ENCODE results near the gene ZNF319. TPM values are rescaled to one million over a fixed set of nuclear protein-coding genes. Genes with fewer than 3 reads are reported as not detected.
"Not testable (repeated sequence)": the region's sequence is repeated elsewhere in the genome, so short reads cannot be mapped to it uniquely, and the experiment has no call there.

Gene ZNF319
- total RNA-seq, 4 donors from 2014 or later = 8.1 to 12.1 (median 8.6) TPM

DNA sequence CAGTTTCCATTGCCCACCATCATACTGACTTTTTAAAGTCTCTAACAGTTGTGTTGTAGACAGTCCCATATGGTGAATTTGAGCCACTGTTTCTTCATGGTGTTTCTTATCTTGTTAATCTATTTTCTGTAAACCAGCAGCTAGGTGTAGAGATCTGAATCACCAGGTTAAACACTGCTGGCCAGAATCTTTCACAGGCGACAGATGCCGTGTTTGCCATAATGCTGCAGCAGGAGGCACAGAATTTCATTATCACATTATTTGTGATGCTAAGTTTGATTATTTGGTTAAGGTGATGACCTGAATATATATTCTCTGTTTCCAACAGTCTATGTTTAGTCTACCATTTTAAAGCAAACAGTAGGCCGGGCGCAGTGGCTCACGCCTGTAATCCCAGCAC is 18.1 kb downstream of the ZNF319 start:
- TF ChIP-seq, protein P1, sequence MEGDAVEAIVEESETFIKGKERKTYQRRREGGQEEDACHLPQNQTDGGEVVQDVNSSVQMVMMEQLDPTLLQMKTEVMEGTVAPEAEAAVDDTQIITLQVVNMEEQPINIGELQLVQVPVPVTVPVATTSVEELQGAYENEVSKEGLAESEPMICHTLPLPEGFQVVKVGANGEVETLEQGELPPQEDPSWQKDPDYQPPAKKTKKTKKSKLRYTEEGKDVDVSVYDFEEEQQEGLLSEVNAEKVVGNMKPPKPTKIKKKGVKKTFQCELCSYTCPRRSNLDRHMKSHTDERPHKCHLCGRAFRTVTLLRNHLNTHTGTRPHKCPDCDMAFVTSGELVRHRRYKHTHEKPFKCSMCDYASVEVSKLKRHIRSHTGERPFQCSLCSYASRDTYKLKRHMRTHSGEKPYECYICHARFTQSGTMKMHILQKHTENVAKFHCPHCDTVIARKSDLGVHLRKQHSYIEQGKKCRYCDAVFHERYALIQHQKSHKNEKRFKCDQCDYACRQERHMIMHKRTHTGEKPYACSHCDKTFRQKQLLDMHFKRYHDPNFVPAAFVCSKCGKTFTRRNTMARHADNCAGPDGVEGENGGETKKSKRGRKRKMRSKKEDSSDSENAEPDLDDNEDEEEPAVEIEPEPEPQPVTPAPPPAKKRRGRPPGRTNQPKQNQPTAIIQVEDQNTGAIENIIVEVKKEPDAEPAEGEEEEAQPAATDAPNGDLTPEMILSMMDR (IDR thresholded peaks at IDR 0.05) = no peak
- TF ChIP-seq POLR2A (IDR thresholded peaks at IDR 0.05) = no peak
- 83 to 85% methylated on average over 5 of the region's 5 CpGs for WGBS, 2 donors
- no peak for DNase-seq (ENCODE audit: low spot score in 2 of 2)
- intact Hi-C loops (cut with DNase I; ENCODE audit: low total_unique reads) = no loop called here
- no peak overlapping the region for H3K4me3 ChIP-seq (ENCODE audit: low read depth, poor library complexity, severe bottlenecking)

DNA sequence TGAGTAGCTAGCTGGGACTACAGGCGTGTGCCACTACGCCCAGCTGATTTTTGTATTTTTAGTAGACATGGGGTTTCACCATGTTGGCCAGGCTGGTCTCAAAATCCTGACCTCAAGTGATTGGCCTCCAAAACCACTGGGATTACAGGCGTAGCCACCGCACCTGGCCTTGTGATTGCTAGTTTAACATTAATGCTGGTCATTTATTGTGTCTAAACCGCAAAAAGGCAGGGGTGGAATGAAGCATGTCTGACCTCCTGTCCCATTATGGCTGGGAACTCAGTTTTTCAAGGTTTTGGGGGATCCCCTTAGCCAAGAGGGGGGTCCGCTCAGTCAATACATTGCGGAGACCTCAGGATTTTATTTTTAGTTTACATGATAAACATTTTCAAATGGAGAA is 18.8 kb downstream of the ZNF319 start:
- DNase-seq (ENCODE audit: low spot score in 2 of 2) = no peak

DNA sequence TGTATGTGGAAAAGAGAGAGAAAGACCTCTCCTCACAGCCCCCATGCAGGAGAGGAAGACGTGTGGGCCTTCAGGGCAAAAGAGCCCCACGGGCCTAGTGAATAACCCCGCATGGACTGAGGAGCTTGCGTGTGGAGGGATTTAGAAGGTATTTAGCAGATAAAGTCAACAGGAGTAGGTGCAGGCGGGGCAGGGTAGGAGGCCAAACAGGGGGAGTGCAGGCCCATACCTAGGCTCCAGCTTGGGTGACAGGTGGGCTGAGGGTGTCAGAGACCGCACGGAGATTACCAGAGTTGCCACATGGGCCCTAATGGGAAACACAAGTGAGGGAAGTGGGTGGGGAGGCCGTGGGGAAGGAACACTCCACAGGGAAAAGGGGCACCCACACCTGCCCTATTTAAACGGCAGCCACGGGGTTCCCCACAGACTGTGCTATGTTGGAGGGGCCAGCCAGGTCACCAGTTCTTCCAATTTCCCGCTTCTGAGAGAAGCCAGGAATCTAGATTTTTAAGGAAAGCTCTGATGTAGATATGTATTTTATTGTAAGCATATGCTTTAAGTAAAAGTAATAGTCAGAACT is 21.4 kb downstream of the ZNF319 start:
- TF ChIP-seq, protein P1 (IDR thresholded peaks at IDR 0.05) = no peak
- no peak for TF ChIP-seq POLR2A (IDR thresholded peaks at IDR 0.05)
- no peak for DNase-seq (ENCODE audit: low spot score in 2 of 2)
- WGBS, 2 donors = 87 to 89% methylated on average over 11 of the region's 11 CpGs
- intact Hi-C loops (cut with DNase I; ENCODE audit: low total_unique reads) = no loop called here
- no peak overlapping the region for H3K4me3 ChIP-seq (ENCODE audit: low read depth, poor library complexity, severe bottlenecking)

More for the DNA sequence above, 18.8 kb downstream of the ZNF319 start:
- TF ChIP-seq, protein P1 (IDR thresholded peaks at IDR 0.05) = no peak
- TF ChIP-seq POLR2A (IDR thresholded peaks at IDR 0.05) = no peak
- WGBS, 2 donors = 95 to 96% methylated on average over 7 of the region's 7 CpGs
- H3K4me3 ChIP-seq (ENCODE audit: low read depth, poor library complexity, severe bottlenecking) = no peak overlapping the region
- intact Hi-C loops (cut with DNase I; ENCODE audit: low total_unique reads) = no loop called here

DNA sequence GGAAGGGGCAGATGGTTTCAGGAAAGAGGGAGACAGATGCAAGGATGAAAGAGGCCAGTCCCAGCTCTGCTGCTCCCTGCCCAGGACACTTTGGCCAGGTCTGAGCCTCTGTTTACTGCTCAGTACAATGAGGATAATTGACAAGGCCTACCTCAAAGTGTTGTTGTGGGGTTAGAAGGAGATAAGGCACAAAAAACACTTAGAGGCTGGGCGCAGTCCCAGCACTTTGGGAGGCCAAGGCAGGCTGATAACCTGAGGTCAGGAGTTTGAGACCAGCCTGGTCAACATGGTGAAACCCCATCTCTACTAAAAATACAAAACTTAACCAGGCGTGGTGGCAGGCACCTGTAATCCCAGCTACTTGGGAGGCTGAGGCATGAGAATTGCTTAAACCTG is 22.4 kb downstream of the ZNF319 start:
- DNase-seq (ENCODE audit: low spot score in 2 of 2); intact Hi-C loops (cut with DNase I; ENCODE audit: low total_unique reads); H3K4me3 ChIP-seq (ENCODE audit: low read depth, poor library complexity, severe bottlenecking): not testable (repeated sequence)
- 97 to 100% methylated on average over 2 of the region's 2 CpGs for WGBS, 2 donors

DNA sequence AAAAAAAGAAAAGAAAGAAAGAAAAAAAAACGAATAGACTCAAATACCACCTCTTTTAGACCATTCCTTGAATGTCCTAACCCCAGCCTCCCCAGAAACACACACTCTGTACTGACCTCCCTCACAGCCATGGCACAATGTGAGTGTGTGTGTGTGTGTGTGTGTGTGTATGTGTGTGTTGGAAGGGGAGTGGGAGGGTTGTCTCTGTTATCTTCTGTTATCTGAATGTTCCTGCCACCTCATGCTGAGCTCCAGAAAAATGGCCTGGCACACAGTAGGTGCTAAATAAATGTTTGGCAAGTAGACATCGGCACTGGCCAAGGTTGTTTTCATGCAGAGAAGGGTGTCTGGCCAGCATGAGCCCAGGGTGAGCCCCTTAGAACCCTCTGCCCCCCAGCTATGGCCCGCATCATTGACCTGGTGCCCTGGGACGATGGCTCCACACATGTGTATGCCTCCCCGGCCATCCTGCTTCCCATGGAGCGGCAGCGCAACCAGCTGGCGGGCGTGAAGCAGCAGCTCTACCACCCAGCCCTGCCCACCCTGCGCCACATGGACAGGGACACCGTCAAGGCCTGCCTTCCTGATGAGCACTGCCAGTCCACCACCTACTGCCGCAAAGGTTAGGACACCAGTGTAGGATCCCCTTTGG is 22.9 kb downstream of the ZNF319 start:
- no peak for DNase-seq (ENCODE audit: low spot score in 2 of 2)
- H3K4me3 ChIP-seq (ENCODE audit: low read depth, poor library complexity, severe bottlenecking) = no peak overlapping the region
- TF ChIP-seq, protein P1 (IDR thresholded peaks at IDR 0.05) = no peak
- TF ChIP-seq POLR2A (IDR thresholded peaks at IDR 0.05) = no peak
- 84 to 93% methylated on average over 8 to 12 of the region's 12 CpGs for WGBS, 2 donors
- intact Hi-C loops (cut with DNase I; ENCODE audit: low total_unique reads) = no loop called here

DNA sequence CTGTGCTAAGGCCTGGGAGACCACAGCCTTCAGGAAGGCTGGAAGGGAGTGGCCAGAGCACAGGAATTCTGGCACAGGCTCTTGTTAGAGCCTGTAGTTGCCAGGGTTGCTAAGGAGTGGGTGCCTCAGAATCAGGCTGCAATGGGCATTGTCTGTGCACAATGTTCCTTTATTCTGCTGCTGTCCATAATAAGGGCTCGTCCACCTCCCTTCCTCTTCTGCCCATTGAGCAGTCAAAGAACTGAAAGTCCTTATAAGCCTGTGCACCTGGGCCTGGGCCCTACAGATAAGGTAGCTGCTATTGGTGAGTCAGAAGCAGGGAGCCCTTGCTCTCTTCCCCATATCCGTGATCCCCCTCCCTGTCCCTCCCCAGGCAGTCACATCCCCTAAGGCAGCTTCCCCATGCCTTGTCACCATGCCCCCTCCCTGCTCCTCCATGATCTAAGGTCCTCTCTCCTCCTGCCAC is 24.1 kb downstream of the ZNF319 start:
- intact Hi-C loops (cut with DNase I; ENCODE audit: low total_unique reads) = no loop called here
- H3K4me3 ChIP-seq (ENCODE audit: low read depth, poor library complexity, severe bottlenecking) = no peak overlapping the region
- TF ChIP-seq POLR2A (IDR thresholded peaks at IDR 0.05) = no peak
- no peak for DNase-seq (ENCODE audit: low spot score in 2 of 2)
- WGBS, 2 donors = 16% methylated on average over 2 of the region's 2 CpGs

DNA sequence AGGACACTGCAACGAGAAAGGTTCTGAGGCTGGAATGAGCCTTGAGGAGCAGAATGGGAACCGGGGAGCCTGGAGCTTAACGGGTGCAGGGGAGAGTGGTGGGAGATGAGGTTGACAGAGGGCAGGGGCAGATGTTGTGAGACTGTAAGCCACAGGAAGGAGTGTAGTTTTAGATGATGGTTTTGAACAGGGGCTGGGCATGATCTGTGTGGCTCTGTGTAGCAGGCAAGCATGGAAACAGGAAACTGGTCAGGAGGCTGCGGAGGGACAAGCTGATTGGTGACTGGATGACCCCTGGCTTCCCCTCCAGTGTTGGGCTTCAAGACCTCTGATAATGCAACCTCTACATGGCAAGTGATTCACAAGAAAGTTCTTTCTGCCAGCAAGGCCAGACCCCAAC is 28.2 kb downstream of the ZNF319 start:
- TF ChIP-seq, protein P1 (IDR thresholded peaks at IDR 0.05) = no peak
- no peak for TF ChIP-seq POLR2A (IDR thresholded peaks at IDR 0.05)
- intact Hi-C loops (cut with DNase I; ENCODE audit: low total_unique reads) = no loop called here
- DNase-seq (ENCODE audit: low spot score in 2 of 2) = no peak
- WGBS, 2 donors = 75 to 83% methylated on average over 4 of the region's 4 CpGs
- no peak overlapping the region for H3K4me3 ChIP-seq (ENCODE audit: low read depth, poor library complexity, severe bottlenecking)
